Hepatocyte (in vitro differentiated cells): ENCODE measurements around the gene UVSSA. TPM values are rescaled to one million over a fixed set of nuclear protein-coding genes. Genes with fewer than 3 reads are reported as not detected.

ENCODE experiments used
- DNase-seq: peaks from one replicate; pipeline ENCODE4 v3.0.0-alpha.2; 2016; ENCODE audit warnings: low spot score
- H2AFZ ChIP-seq: fragments of 200-600 bp; sonication (generic); 2 replicates; pipeline ENCODE4 v1.6.0; 2016; ENCODE audit warnings: antibody characterized with exemption, mild to moderate bottlenecking
- H3K27ac ChIP-seq: fragments of 200-600 bp; sonication (generic); 2 replicates; pipeline ENCODE4 v1.5.1; 2016; ENCODE audit warnings: mild to moderate bottlenecking
- H3K27me3 ChIP-seq: fragments of 200-600 bp; sonication (generic); 2 replicates; pipeline ENCODE4 v1.6.1; 2016
- H3K36me3 ChIP-seq: fragments of 200-600 bp; sonication (generic); replicated peaks from 2 replicates; pipeline ENCODE4 v1.5.1; 2016; ENCODE audit warnings: low read depth; ENCODE audit not compliant: insufficient read depth
- H3K4me1 ChIP-seq: fragments of 200-600 bp; sonication (generic); 2 replicates; pipeline ENCODE4 v1.5.1; 2016; ENCODE audit warnings: mild to moderate bottlenecking, moderate library complexity; ENCODE audit not compliant: insufficient read depth
- H3K4me2 ChIP-seq: fragments of 200-600 bp; sonication (generic); 2 replicates; pipeline ENCODE4 v1.6.0; 2016
- H3K4me3 ChIP-seq: fragments of 200-600 bp; sonication (generic); 2 replicates; pipeline ENCODE4 v1.5.1; 2016; ENCODE audit warnings: mild to moderate bottlenecking
- H3K79me2 ChIP-seq: fragments of 200-600 bp; sonication (generic); 2 replicates; pipeline ENCODE4 v1.6.0; 2017; ENCODE audit warnings: mild to moderate bottlenecking
- H3K9me2 ChIP-seq: fragments of 200-600 bp; sonication (generic); replicated peaks from 2 replicates; pipeline ENCODE4 v1.6.0; 2017; ENCODE audit warnings: mild to moderate bottlenecking; ENCODE audit not compliant: insufficient read depth
- H3K9me3 ChIP-seq: fragments of 200-600 bp; sonication (generic); 2 replicates; pipeline ENCODE4 v1.5.1; 2016; ENCODE audit warnings: low read depth, mild to moderate bottlenecking
- H4K20me1 ChIP-seq: fragments of 200-600 bp; sonication (generic); 2 replicates; pipeline ENCODE4 v1.6.0; 2016; ENCODE audit warnings: mild to moderate bottlenecking; ENCODE audit not compliant: insufficient read depth, poor library complexity, severe bottlenecking
- EZH2 ChIP-seq: fragments of 200-600 bp; sonication (generic); IDR thresholded peaks from 2 replicates; pipeline ENCODE4 v1.6.1; 2016; ENCODE audit warnings: antibody characterized with exemption, mild to moderate bottlenecking, borderline replicate concordance
- EZH2phosphoT487 ChIP-seq: fragments of 200-600 bp; sonication (generic); IDR thresholded peaks from one replicate; pipeline ENCODE4 v1.6.1; 2018; ENCODE audit warnings: antibody characterized with exemption, mild to moderate bottlenecking, low read depth, moderate library complexity; ENCODE audit not compliant: unreplicated experiment, severe bottlenecking
- WGBS: methylation state at CpG from one replicate; pipeline ENCODE4 v1.1.6; 2016; ENCODE audit warnings: low lambda C conversion rate; ENCODE audit errors: missing lambda C conversion rate; 5-methylcytosine and 5-hydroxymethylcytosine counted together
- polyA plus RNA-seq: library from polyadenylated mRNA; unstranded; fragments of >200 nt; fragmentation: Nextera tagmentation; extraction: Ambion mirVana; gene quantifications from 2 replicates; pipeline ENCODE4 v1.2.1, GENCODE V29; 2016
- total RNA-seq: library from RNA; depleted of rRNA; stranded (reverse); fragments of >200 nt; gene quantifications from 2 replicates; pipeline ENCODE4 v1.2.3, GENCODE V29; 2014
- TF ChIP-seq, protein P1 (sequence below): fragments of 200-600 bp; sonication (generic); IDR thresholded peaks from 2 replicates; pipeline ENCODE4 v1.5.1; 2016; ENCODE audit warnings: antibody characterized with exemption, mild to moderate bottlenecking; ENCODE audit not compliant: poor library complexity

UVSSA gene
- total and polyA plus RNA-seq, 2 experiments from 2014 or later, result 10.6 to 11.0 TPM

DNA sequence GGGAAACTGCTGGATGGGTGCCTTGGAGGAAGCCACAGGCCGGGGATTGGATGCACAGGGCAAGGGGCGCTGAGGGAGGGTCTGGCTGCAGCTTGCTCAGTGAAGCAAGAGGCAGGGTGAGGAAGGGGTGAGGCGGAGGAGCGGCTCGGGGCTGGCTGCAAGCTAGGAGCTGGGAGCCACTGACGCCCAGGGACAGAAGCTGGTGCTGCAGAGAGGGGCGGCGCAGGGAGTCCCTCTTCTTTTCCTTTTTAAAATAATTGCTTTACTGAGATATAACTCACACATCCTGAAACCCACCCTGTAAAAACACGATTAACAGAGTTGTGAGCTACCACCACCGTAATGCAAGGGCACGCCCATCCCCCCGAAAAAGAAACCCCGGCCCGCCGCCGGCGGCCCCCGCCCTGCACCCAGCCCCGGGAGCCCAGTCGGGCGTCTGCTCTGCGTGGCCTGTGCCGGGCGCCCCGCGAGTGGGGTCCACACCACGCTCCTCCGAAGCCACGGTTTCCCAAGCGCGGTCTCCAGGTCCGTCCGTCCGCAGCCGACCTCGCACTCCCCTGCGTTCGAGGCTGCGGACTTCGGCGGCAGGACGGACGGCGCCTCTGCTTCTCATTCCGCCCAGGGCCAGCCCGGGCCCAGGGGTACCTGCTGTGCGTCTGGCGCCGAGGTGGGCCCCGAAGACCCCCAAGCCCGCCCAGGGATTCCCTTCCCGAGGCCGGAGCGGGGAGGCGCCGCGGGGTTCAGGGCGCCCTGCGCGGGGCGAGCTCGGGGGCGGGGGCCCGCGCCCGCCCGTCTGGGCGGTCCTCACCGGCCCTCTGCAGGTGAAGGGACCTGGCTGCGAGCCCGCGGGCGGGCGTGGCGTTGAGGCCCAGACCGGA lies 866 bp upstream of the UVSSA start:
- H3K9me2 ChIP-seq, result no peaks in the 10 kb centered on the region
- peak overlapping the region; percentile 87 for H3K4me2 ChIP-seq
- DNase-seq, result peak; percentile 83
- no peaks in the 10 kb centered on the region for H3K36me3 ChIP-seq
- TF ChIP-seq, protein P1, sequence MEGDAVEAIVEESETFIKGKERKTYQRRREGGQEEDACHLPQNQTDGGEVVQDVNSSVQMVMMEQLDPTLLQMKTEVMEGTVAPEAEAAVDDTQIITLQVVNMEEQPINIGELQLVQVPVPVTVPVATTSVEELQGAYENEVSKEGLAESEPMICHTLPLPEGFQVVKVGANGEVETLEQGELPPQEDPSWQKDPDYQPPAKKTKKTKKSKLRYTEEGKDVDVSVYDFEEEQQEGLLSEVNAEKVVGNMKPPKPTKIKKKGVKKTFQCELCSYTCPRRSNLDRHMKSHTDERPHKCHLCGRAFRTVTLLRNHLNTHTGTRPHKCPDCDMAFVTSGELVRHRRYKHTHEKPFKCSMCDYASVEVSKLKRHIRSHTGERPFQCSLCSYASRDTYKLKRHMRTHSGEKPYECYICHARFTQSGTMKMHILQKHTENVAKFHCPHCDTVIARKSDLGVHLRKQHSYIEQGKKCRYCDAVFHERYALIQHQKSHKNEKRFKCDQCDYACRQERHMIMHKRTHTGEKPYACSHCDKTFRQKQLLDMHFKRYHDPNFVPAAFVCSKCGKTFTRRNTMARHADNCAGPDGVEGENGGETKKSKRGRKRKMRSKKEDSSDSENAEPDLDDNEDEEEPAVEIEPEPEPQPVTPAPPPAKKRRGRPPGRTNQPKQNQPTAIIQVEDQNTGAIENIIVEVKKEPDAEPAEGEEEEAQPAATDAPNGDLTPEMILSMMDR, result peak; percentile 35
- TF ChIP-seq EZH2phosphoT487, result no peak
- TF ChIP-seq EZH2, result no peak
- peak overlapping the region; percentile 96 for H3K27ac ChIP-seq
- WGBS, result under 1% methylated on average over 20 of the region's 76 CpGs
- H3K27me3 ChIP-seq, result no peaks in the 10 kb centered on the region
- H3K79me2 ChIP-seq, result peaks cover 47% of the 10 kb centered on the region
- no peaks in the 10 kb centered on the region for H4K20me1 ChIP-seq
- no peaks in the 10 kb centered on the region for H3K9me3 ChIP-seq
- H2AFZ ChIP-seq, result peak overlapping the region; percentile 63
- H3K4me3 ChIP-seq, result peak overlapping the region; percentile 71
- peaks cover 16% of the 10 kb centered on the region for H3K4me1 ChIP-seq

DNA sequence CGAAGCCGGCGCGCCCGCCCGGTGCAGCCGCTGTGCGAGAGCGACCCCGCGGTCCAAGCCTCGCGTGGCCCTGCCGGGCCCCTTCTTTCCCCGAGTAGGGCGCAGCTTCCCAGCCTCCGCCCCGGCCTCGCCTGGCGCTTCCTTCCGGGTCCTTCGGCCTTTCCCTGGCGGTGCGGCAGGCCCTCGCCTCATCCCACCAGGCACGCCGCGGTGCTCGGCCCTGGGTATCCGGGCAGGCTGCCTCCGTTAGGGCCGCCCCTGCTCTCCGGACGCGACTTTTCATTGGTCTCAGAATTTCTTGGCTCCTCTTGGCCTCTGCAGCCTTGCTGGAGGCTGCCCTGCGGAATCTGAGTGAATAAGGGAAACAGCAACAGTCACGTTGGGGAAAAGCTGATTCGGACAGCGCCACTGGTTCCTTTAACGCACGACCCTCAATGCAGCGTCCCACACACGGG lies 429 bp downstream of the UVSSA start:
- no peaks in the 10 kb centered on the region for H3K27me3 ChIP-seq
- H3K9me3 ChIP-seq, result no peaks in the 10 kb centered on the region
- peak overlapping the region; percentile 35 for H3K4me3 ChIP-seq
- H2AFZ ChIP-seq, result peak overlapping the region; percentile 48
- TF ChIP-seq EZH2 (no peak), EZH2phosphoT487 (no peak)
- TF ChIP-seq, protein P1, result no peak
- H3K9me2 ChIP-seq, result no peaks in the 10 kb centered on the region
- DNase-seq, result peak; percentile 85
- 1% methylated on average over 26 of the region's 43 CpGs for WGBS
- peaks cover 51% of the 10 kb centered on the region for H3K79me2 ChIP-seq
- peaks cover 16% of the 10 kb centered on the region for H3K4me1 ChIP-seq
- no peaks in the 10 kb centered on the region for H4K20me1 ChIP-seq
- H3K27ac ChIP-seq, result peak overlapping the region; percentile 97
- peak overlapping the region; percentile 98 for H3K4me2 ChIP-seq
- no peaks in the 10 kb centered on the region for H3K36me3 ChIP-seq

DNA sequence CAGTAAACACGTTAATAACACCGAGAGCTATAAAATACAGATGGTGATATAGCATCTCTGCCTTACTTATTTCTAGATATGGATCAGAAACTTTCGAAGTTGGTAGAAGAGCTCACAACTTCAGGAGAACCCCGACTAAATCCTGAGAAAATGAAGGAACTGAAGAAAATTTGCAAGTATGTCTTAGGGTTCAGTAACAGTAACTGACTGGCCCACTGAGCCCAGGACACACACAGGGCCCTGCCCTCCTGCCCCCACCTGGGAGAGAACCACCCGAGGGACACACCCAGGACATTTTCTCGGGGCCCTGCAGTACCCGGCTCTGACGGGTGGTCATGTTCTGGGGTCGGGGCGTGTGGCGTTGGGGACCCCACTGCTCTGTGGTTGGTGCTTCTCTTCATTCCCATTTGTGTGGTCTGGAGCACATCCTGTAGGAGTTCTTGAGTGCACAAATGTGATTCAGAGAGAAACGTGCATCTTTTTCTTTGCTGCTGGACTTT lies 1.1 kb downstream of the UVSSA start:
- 87% methylated on average over 12 of the region's 12 CpGs for WGBS
- Histone ChIP-seq H3K4me1 (peaks cover 16% of the 10 kb centered on the region), H4K20me1 (no peaks in the 10 kb centered on the region), H3K36me3 (no peaks in the 10 kb centered on the region), H3K9me3 (no peaks in the 10 kb centered on the region), H3K79me2 (peaks cover 51% of the 10 kb centered on the region), H2AFZ (peak overlapping the region; percentile 48), H3K27ac (peak overlapping the region; percentile 97), H3K4me3 (peak overlapping the region; percentile 35), H3K4me2 (peak overlapping the region; percentile 98), H3K27me3 (no peaks in the 10 kb centered on the region), H3K9me2 (no peaks in the 10 kb centered on the region)
- no peak for DNase-seq
- TF ChIP-seq EZH2 (no peak), EZH2phosphoT487 (no peak)
- TF ChIP-seq, protein P1, result no peak
